PC-9 (cell line): ENCODE data around the gene PDE7B.

ENCODE experiments used
- EZH2 ChIP-seq: fragments of 200-600 bp; sonication (generic); IDR thresholded peaks from 2 replicates; pipeline ENCODE4 v1.8.0; 2017; ENCODE audit warnings: antibody characterized with exemption, low read depth
- TF ChIP-seq, protein P1 (sequence below): fragments of 200-600 bp; sonication (generic); conservative IDR thresholded peaks from 2 replicates; pipeline ENCODE4 v1.6.1; 2017; ENCODE audit warnings: mixed run types, antibody characterized with exemption, mild to moderate bottlenecking, moderate library complexity

- TF ChIP-seq, protein P1, sequence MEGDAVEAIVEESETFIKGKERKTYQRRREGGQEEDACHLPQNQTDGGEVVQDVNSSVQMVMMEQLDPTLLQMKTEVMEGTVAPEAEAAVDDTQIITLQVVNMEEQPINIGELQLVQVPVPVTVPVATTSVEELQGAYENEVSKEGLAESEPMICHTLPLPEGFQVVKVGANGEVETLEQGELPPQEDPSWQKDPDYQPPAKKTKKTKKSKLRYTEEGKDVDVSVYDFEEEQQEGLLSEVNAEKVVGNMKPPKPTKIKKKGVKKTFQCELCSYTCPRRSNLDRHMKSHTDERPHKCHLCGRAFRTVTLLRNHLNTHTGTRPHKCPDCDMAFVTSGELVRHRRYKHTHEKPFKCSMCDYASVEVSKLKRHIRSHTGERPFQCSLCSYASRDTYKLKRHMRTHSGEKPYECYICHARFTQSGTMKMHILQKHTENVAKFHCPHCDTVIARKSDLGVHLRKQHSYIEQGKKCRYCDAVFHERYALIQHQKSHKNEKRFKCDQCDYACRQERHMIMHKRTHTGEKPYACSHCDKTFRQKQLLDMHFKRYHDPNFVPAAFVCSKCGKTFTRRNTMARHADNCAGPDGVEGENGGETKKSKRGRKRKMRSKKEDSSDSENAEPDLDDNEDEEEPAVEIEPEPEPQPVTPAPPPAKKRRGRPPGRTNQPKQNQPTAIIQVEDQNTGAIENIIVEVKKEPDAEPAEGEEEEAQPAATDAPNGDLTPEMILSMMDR: no peak
- TF ChIP-seq EZH2: no peak
Observed at GRCh38 chr6:135801755-135802465, 49.6 kb upstream of the PDE7B start.
